Trophoblast cell (in vitro differentiated cells and primary cell): ENCODE data around the gene GAL3ST2.

Experiments
- DNase-seq, 2 donors: peaks; one replicate each; pipeline ENCODE4 v3.0.0-alpha.2; 2016
- H2AFZ ChIP-seq: 2 replicates; pipeline ENCODE4 v1.6.1; 2013; ENCODE audit warnings: low read length, moderate library complexity, mild to moderate bottlenecking; ENCODE audit not compliant: insufficient read depth, poor library complexity
- H2AK5ac ChIP-seq: 2 replicates; pipeline ENCODE4 v1.6.1; 2013; ENCODE audit warnings: mild to moderate bottlenecking, low read length
- H2BK120ac ChIP-seq: 2 replicates; pipeline ENCODE4 v1.6.1; 2013; ENCODE audit warnings: low read length, mild to moderate bottlenecking, moderate library complexity; ENCODE audit not compliant: insufficient read depth, poor library complexity
- H2BK12ac ChIP-seq: 2 replicates; pipeline ENCODE4 v1.6.1; 2013; ENCODE audit warnings: mild to moderate bottlenecking, low read length, moderate library complexity
- H2BK5ac ChIP-seq: 2 replicates; pipeline ENCODE4 v1.6.1; 2013; ENCODE audit warnings: low read length, low read depth, moderate library complexity, mild to moderate bottlenecking; ENCODE audit not compliant: poor library complexity
- H3K14ac ChIP-seq: 2 replicates; pipeline ENCODE4 v1.6.1; 2013; ENCODE audit warnings: mild to moderate bottlenecking, low read length
- H3K18ac ChIP-seq: 2 replicates; pipeline ENCODE4 v1.6.1; 2013; ENCODE audit warnings: mild to moderate bottlenecking, low read length
- H3K23ac ChIP-seq: 2 replicates; pipeline ENCODE4 v1.6.1; 2013; ENCODE audit warnings: low read length
- H3K27ac ChIP-seq: 2 replicates; pipeline ENCODE4 v1.5.1; 2013; ENCODE audit warnings: low read depth, mild to moderate bottlenecking, inconsistent platforms, low read length, moderate library complexity
- H3K27me3 ChIP-seq: 2 replicates; pipeline ENCODE4 v1.6.1; 2013; ENCODE audit warnings: inconsistent platforms, mild to moderate bottlenecking, low read length, moderate library complexity; ENCODE audit not compliant: insufficient read depth
- H3K36me3 ChIP-seq, 2 experiments: 1 replicate in 1 of 2; 2 replicates in 1 of 2; pipeline ENCODE4 v1.6.1; 2013; ENCODE audit warnings: low read length in 2 of 2, mild to moderate bottlenecking in 2 of 2, moderate library complexity in 1 of 2; ENCODE audit not compliant: insufficient read depth in 2 of 2, control insufficient read depth in 1 of 2
- H3K4ac ChIP-seq: 2 replicates; pipeline ENCODE4 v1.6.1; 2013; ENCODE audit warnings: low read depth, mild to moderate bottlenecking, low read length, moderate library complexity
- H3K4me1 ChIP-seq, 2 experiments: 1 replicate in 1 of 2; 2 replicates in 1 of 2; pipeline ENCODE4 v1.6.1; 2013; ENCODE audit warnings: low read length in 2 of 2, mild to moderate bottlenecking in 2 of 2, moderate library complexity in 1 of 2; ENCODE audit not compliant: insufficient read depth in 2 of 2, control insufficient read depth in 1 of 2
- H3K4me2 ChIP-seq: 2 replicates; pipeline ENCODE4 v1.6.1; 2013; ENCODE audit warnings: inconsistent platforms, mild to moderate bottlenecking, low read length, moderate library complexity
- H3K4me3 ChIP-seq: 2 replicates; pipeline ENCODE4 v1.5.1; 2013; ENCODE audit warnings: mild to moderate bottlenecking, low read depth, low read length, inconsistent platforms
- H3K79me1 ChIP-seq: one replicate; pipeline ENCODE4 v1.6.1; 2013; ENCODE audit warnings: low read length
- H3K79me2 ChIP-seq: 2 replicates; pipeline ENCODE4 v1.6.1; 2013; ENCODE audit warnings: low read length, mild to moderate bottlenecking; ENCODE audit not compliant: control insufficient read depth, insufficient read depth, poor library complexity
- H3K9ac ChIP-seq: 2 replicates; pipeline ENCODE4 v1.6.1; 2013; ENCODE audit warnings: mild to moderate bottlenecking, low read length
- H3K9me3 ChIP-seq: 2 replicates; pipeline ENCODE4 v1.6.1; 2013; ENCODE audit warnings: low read depth, mild to moderate bottlenecking, control low read depth, inconsistent platforms, low read length; ENCODE audit not compliant: insufficient read depth
- H4K12ac ChIP-seq: 2 replicates; pipeline ENCODE4 v1.6.1; 2013; ENCODE audit warnings: low read depth, mild to moderate bottlenecking, low read length, moderate library complexity
- H4K8ac ChIP-seq: 2 replicates; pipeline ENCODE4 v1.6.1; 2013; ENCODE audit warnings: low read depth, mild to moderate bottlenecking, low read length, moderate library complexity
- H4K91ac ChIP-seq: one replicate; pipeline ENCODE4 v1.6.1; 2013; ENCODE audit warnings: low read depth, mild to moderate bottlenecking, low read length, moderate library complexity
- WGBS: extraction: QIAGEN DNeasy Blood & Tissue Kit; methylation state at CpG from one replicate; pipeline ENCODE4 v1.1.7; 2013; ENCODE audit warnings: missing lambda C conversion rate; ENCODE audit not compliant: insufficient read length, insufficient coverage; ENCODE audit errors: extremely low coverage; 5-methylcytosine and 5-hydroxymethylcytosine counted together

GAL3ST2 gene

GRCh38 chr2:241764275-241765241 lies 12.1 kb upstream of the GAL3ST2 start:
- H2AFZ ChIP-seq = no peak overlapping the region
- no peak overlapping the region for H4K91ac ChIP-seq
- peak overlapping the region; percentile 10 for H3K18ac ChIP-seq
- H4K8ac ChIP-seq = no peak overlapping the region
- H3K36me3 ChIP-seq = peaks cover 3 to 4% of the 10 kb centered on the region in 2 experiments
- H3K4me2 ChIP-seq = no peak overlapping the region
- H2AK5ac ChIP-seq = no peak overlapping the region
- H3K23ac ChIP-seq = no peak overlapping the region
- no peak overlapping the region for H2BK12ac ChIP-seq
- H3K79me2 ChIP-seq = no peaks in the 10 kb centered on the region
- peaks cover 4% of the 10 kb centered on the region for H3K9me3 ChIP-seq
- no peaks in the 10 kb centered on the region for H3K79me1 ChIP-seq
- H3K9ac ChIP-seq = no peak overlapping the region
- peaks cover 7 to 12% of the 10 kb centered on the region in 2 experiments for H3K4me1 ChIP-seq
- no peak overlapping the region for H3K4ac ChIP-seq
- H3K14ac ChIP-seq = no peak overlapping the region
- no peaks in the 10 kb centered on the region for H3K27me3 ChIP-seq
- peak overlapping the region; percentile 12 for H4K12ac ChIP-seq
- WGBS = no CpG with 5 or more reads among the region's 27 CpGs
- DNase-seq = no peak
- H3K4me3 ChIP-seq = no peak overlapping the region
- H2BK5ac ChIP-seq = no peak overlapping the region
- H3K27ac ChIP-seq = no peak overlapping the region
- no peak overlapping the region for H2BK120ac ChIP-seq

GRCh38 chr2:241767464-241768250 lies 9.0 kb upstream of the GAL3ST2 start:
- H3K27me3 ChIP-seq = no peaks in the 10 kb centered on the region
- H3K79me2 ChIP-seq = no peaks in the 10 kb centered on the region
- H2BK12ac ChIP-seq = no peak overlapping the region
- H3K18ac ChIP-seq = no peak overlapping the region
- no peak overlapping the region for H3K4ac ChIP-seq
- no peak overlapping the region for H4K91ac ChIP-seq
- H3K36me3 ChIP-seq = no peaks in the 10 kb centered on the region
- no peak overlapping the region for H2AFZ ChIP-seq
- no peak overlapping the region for H3K27ac ChIP-seq
- H3K4me2 ChIP-seq = no peak overlapping the region
- H3K79me1 ChIP-seq = no peaks in the 10 kb centered on the region
- H3K9ac ChIP-seq = no peak overlapping the region
- H2AK5ac ChIP-seq = no peak overlapping the region
- no peak overlapping the region for H4K8ac ChIP-seq
- H3K9me3 ChIP-seq = no peaks in the 10 kb centered on the region
- peaks cover 7 to 12% of the 10 kb centered on the region in 2 experiments for H3K4me1 ChIP-seq
- no peak overlapping the region for H2BK120ac ChIP-seq
- no peak overlapping the region for H4K12ac ChIP-seq
- WGBS = no CpG with 5 or more reads among the region's 37 CpGs
- H3K23ac ChIP-seq = no peak overlapping the region
- no peak for DNase-seq
- no peak overlapping the region for H3K4me3 ChIP-seq
- no peak overlapping the region for H3K14ac ChIP-seq
- no peak overlapping the region for H2BK5ac ChIP-seq

GRCh38 chr2:241768251-241768711 lies 8.3 kb upstream of the GAL3ST2 start:
- Histone ChIP-seq H4K91ac (no peak overlapping the region), H3K18ac (no peak overlapping the region), H3K4me3 (no peak overlapping the region), H2AFZ (no peak overlapping the region), H3K23ac (no peak overlapping the region), H2BK120ac (no peak overlapping the region), H3K14ac (no peak overlapping the region), H3K27me3 (no peaks in the 10 kb centered on the region), H3K4me2 (no peak overlapping the region), H3K36me3 (no peaks in the 10 kb centered on the region), H3K9ac (no peak overlapping the region), H3K4me1 (peaks cover 7 to 12% of the 10 kb centered on the region in 2 experiments), H3K79me2 (no peaks in the 10 kb centered on the region), H2BK5ac (no peak overlapping the region), H3K79me1 (no peaks in the 10 kb centered on the region), H2AK5ac (no peak overlapping the region), H3K27ac (no peak overlapping the region), H4K12ac (no peak overlapping the region), H2BK12ac (no peak overlapping the region), H3K9me3 (no peaks in the 10 kb centered on the region), H3K4ac (no peak overlapping the region), H4K8ac (no peak overlapping the region)
- no CpG with 5 or more reads among the region's 29 CpGs for WGBS
- DNase-seq = no peak

- WGBS = no CpG with 5 or more reads among the region's 11 CpGs
Measured at GRCh38 chr2:241768850-241769249, 7.8 kb upstream of the GAL3ST2 start.

More at GRCh38 chr2:241768850-241769249, 7.8 kb upstream of the GAL3ST2 start:
- Histone ChIP-seq H3K4me2 (no peak overlapping the region), H2BK12ac (no peak overlapping the region), H3K4me1 (peaks cover 7 to 11% of the 10 kb centered on the region in 2 experiments), H3K4me3 (no peak overlapping the region), H3K14ac (no peak overlapping the region), H3K18ac (no peak overlapping the region), H3K27me3 (no peaks in the 10 kb centered on the region), H3K23ac (no peak overlapping the region), H4K91ac (no peak overlapping the region), H3K4ac (no peak overlapping the region), H3K79me2 (no peaks in the 10 kb centered on the region), H3K79me1 (no peaks in the 10 kb centered on the region), H2AFZ (no peak overlapping the region), H3K9me3 (no peaks in the 10 kb centered on the region), H3K27ac (no peak overlapping the region), H2BK120ac (no peak overlapping the region), H4K8ac (no peak overlapping the region), H4K12ac (no peak overlapping the region), H3K36me3 (no peaks in the 10 kb centered on the region), H3K9ac (no peak overlapping the region), H2BK5ac (no peak overlapping the region), H2AK5ac (no peak overlapping the region)
- DNase-seq = no peak
